ENCODE data around the gene SLC23A2.

The SLC23A2 gene

DNA sequence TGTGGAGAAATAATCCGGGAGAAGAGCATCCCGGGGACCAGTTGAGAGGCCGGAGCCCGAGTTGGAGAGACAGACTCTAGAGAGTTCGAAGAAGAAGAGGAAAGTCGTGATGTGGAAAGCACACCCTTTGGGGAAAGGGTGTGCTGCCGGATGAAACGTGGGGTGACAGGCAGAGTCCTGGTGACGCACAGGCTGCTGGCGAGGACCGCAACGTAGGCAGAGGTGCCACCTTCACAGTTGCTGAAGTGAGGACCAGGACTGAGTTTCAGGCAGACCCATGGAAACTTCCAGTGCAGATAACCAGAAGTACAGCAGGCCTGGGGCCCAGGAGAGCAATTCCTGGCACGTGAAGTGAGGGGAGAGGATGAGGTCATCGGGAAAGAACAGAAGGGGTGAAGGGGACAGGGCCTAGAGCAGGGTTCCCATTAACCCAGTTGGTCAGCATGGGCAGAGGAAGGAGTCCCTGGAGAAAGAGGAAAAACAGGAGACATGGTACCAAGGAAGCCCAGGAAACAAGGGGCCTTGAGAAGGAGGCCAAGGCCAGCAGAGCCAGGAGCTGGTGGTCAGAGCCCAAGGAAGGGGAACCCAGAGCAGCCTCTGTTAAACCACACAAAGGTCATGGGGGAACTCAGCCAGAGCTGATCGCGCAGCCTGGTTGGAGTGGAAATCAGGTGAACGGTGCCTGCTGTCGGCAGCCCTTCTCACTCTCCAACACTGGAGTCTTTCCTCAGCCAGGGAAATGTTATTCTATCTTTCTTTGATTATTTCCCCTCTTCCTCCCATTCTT lies 195.5 kb downstream of the SLC23A2 start:
- no peak for DNase-seq (ENCODE audit: low read depth)
- H3K4me3 ChIP-seq (ENCODE audit: control insufficient read depth, low read depth, low read length), result no peak overlapping the region
- TF ChIP-seq, protein P1, sequence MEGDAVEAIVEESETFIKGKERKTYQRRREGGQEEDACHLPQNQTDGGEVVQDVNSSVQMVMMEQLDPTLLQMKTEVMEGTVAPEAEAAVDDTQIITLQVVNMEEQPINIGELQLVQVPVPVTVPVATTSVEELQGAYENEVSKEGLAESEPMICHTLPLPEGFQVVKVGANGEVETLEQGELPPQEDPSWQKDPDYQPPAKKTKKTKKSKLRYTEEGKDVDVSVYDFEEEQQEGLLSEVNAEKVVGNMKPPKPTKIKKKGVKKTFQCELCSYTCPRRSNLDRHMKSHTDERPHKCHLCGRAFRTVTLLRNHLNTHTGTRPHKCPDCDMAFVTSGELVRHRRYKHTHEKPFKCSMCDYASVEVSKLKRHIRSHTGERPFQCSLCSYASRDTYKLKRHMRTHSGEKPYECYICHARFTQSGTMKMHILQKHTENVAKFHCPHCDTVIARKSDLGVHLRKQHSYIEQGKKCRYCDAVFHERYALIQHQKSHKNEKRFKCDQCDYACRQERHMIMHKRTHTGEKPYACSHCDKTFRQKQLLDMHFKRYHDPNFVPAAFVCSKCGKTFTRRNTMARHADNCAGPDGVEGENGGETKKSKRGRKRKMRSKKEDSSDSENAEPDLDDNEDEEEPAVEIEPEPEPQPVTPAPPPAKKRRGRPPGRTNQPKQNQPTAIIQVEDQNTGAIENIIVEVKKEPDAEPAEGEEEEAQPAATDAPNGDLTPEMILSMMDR (IDR thresholded peaks at IDR 0.05; ENCODE audit: control insufficient read depth, insufficient read depth, low read depth, low read length, missing control alignments), result no peak

DNA sequence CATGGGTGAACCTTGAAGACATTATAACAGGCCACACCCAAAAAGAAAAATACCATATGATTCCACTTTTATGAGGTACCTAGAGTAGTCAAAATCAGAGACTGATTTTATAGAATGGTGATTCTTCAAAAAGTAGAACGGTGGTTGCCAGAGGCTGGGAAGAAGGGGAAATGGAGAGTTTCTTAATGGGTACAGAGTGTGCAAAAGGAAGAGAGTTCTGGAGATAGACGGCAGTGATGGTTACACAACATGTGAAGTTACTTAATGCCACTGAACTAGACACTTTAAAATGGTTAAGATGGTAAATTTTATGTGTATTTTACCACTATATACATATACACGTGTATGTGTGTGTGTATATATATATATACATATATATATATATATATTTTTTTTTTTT lies 198.8 kb downstream of the SLC23A2 start:
- H3K4me3 ChIP-seq (ENCODE audit: control insufficient read depth, low read depth, low read length), result no peak overlapping the region
- TF ChIP-seq, protein P1 (IDR thresholded peaks at IDR 0.05; ENCODE audit: control insufficient read depth, insufficient read depth, low read depth, low read length, missing control alignments), result no peak
- DNase-seq (ENCODE audit: low read depth), result no peak
